WERI-Rb-1 (cell line): Measurements from ENCODE around the gene SPATA21.
"Not testable (repeated sequence)": the region's sequence is repeated elsewhere in the genome, so short reads cannot be mapped to it uniquely, and the experiment has no call there.

ENCODE experiments used
- DNase-seq: peaks from one replicate; pipeline ENCODE4 v3.0.0-alpha.2; 2020
- H3K27ac ChIP-seq: fragments of 250-450 bp; sonication (Bioruptor Pico); 2 replicates; pipeline ENCODE4 v1.5.1; 2020; ENCODE audit warnings: mild to moderate bottlenecking, moderate library complexity
- H3K27me3 ChIP-seq: fragments of 250-450 bp; sonication (Bioruptor Pico); 2 replicates; pipeline ENCODE4 v1.5.1; 2021; ENCODE audit warnings: mild to moderate bottlenecking, low read depth, moderate library complexity; ENCODE audit not compliant: insufficient read depth, severe bottlenecking
- H3K36me3 ChIP-seq: fragments of 250-450 bp; sonication (Bioruptor Pico); 2 replicates; pipeline ENCODE4 v1.5.1; 2020; ENCODE audit warnings: mild to moderate bottlenecking, moderate library complexity
- H3K4me3 ChIP-seq: 2 replicates; pipeline ENCODE4 v1.5.1; 2011; ENCODE audit warnings: low read depth, mild to moderate bottlenecking, control low read depth, low read length
- H3K9me3 ChIP-seq: fragments of 250-450 bp; sonication (Bioruptor Pico); 2 replicates; pipeline ENCODE4 v1.5.1; 2021; ENCODE audit warnings: mild to moderate bottlenecking, moderate library complexity; ENCODE audit not compliant: severe bottlenecking
- CTCF ChIP-seq: IDR thresholded peaks from 2 replicates; pipeline ENCODE4 v1.5.1; 2011; ENCODE audit warnings: low read depth, mild to moderate bottlenecking, control low read depth, inconsistent platforms, low read length

The SPATA21 gene, protein sequence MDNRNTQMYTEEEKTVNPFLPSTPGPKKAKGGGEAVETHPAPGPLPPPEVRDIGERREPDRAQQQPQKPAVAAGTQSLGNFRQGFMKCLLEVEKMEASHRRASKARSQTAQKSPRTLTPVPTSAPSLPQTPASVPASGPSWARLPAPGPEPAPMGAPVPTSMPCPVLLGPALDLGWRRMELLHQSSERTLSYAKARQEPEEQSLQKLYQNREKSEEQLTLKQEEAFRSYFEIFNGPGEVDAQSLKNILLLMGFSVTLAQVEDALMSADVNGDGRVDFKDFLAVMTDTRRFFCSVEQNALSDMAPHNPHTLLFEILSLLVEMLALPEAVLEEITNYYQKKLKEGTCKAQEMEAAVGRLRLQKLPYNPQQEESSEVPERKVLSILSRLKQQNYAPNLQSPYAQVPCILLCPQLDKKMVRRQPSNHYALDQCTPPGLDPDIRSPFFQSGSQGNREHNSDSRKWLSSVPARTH

DNA sequence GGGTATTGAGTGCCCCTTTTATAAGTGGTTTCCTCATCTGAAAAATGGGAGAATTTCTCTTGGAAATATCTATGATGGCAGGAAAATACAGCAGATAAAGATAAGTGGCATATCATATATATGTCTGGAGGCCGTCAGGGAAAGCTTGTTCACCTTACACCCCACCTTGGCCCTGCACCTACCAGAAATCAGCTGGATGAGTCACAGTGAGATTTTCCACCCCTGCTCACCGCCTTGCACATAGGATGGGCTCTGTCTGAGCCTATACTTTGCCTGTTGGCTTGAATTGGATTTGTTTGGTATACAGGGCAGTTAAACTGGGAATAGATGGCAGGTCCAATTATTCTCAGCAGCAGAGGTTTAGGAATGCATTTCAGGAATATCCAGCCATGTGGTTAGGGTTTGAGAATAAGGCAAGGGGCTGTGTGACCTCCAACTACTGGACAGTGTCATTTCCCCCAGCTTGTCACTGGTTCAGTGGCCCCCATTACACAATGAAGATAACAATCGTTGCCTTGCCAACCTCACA, at the start of gene SPATA21:
Gene SPATA21, minus strand, starts transcription at position 479 of the 529 bp plus-strand sequence. CDS start 6,053 bp downstream, outside the sequence.
- no peak for TF ChIP-seq CTCF
- no peaks in the 10 kb centered on the region for H3K27me3 ChIP-seq
- H3K4me3 ChIP-seq, result no peak within 1 kb of the TSS
- H3K36me3 ChIP-seq, result no peaks in the 10 kb centered on the region; the same call in 1 of the 2 replicates
- no peak within 1 kb of the TSS for H3K27ac ChIP-seq
- DNase-seq, result no peak
- no peaks in the 10 kb centered on the region for H3K9me3 ChIP-seq

- not testable (repeated sequence) for H3K4me3 ChIP-seq, H3K27ac ChIP-seq, H3K27me3 ChIP-seq, H3K36me3 ChIP-seq, DNase-seq, H3K9me3 ChIP-seq
Observed at GRCh38 chr1:16487011-16487410, 49.8 kb upstream of the SPATA21 start.

DNA sequence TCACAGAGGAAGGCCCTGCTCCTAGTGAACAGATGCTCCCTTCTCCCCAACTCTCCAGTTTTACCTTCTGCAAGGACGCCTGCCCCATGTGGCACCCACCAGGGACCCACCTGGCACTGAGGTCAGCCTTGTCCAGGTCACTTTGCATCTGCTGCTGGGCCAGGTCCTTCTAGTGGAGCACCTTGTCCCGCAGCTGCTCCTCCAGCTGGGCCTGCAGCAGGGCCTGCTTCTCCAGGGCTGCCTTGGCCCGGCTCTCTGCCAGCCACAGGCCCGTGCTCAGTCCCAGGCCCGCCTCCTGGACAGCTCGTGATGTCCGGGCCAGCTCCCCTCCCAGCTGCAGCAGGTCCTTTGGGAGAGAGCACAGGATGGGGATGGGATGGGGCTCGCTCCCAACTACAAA, 49.1 kb upstream of the SPATA21 start:
- H3K4me3 ChIP-seq, H3K27me3 ChIP-seq, DNase-seq, H3K36me3 ChIP-seq, H3K9me3 ChIP-seq, H3K27ac ChIP-seq: not testable (repeated sequence)

DNA sequence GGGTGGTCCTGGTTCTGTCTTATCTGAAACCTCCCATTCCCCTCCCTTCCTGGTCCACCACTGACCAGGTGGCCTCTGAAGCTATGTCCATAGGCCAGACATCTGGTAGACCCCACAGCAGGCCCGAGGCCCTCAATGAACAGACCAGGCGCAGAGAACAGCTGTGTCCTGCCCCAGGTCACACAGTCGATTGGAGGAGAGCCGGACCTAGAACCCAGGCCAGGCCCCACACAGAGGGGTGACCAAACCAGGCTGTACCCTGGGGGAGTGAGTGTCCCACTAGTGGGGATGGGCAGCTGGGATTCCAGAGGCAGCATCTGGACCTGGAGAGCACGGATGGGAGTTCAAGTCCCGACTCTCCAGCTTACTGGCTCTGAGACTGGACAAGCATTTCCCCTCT, 47.7 kb upstream of the SPATA21 start:
- TF ChIP-seq CTCF, result no peak
- no peak overlapping the region for H3K27ac ChIP-seq
- no peaks in the 10 kb centered on the region for H3K9me3 ChIP-seq
- no peak for DNase-seq
- H3K4me3 ChIP-seq, result no peak overlapping the region
- peaks cover 7% of the 10 kb centered on the region for H3K36me3 ChIP-seq
- H3K27me3 ChIP-seq, result no peaks in the 10 kb centered on the region

- no peak overlapping the region for H3K4me3 ChIP-seq
- no peak for TF ChIP-seq CTCF
- no peak overlapping the region for H3K27ac ChIP-seq
- DNase-seq, result no peak
- H3K36me3 ChIP-seq, result peaks cover 11% of the 10 kb centered on the region
- no peaks in the 10 kb centered on the region for H3K9me3 ChIP-seq
- H3K27me3 ChIP-seq, result no peaks in the 10 kb centered on the region
Observed at GRCh38 chr1:16484501-16484835, 47.2 kb upstream of the SPATA21 start.

- not testable (repeated sequence) for H3K9me3 ChIP-seq, H3K27me3 ChIP-seq, H3K27ac ChIP-seq, DNase-seq, H3K36me3 ChIP-seq, H3K4me3 ChIP-seq
Observed at GRCh38 chr1:16483639-16484500, 46.6 kb upstream of the SPATA21 start.

DNA sequence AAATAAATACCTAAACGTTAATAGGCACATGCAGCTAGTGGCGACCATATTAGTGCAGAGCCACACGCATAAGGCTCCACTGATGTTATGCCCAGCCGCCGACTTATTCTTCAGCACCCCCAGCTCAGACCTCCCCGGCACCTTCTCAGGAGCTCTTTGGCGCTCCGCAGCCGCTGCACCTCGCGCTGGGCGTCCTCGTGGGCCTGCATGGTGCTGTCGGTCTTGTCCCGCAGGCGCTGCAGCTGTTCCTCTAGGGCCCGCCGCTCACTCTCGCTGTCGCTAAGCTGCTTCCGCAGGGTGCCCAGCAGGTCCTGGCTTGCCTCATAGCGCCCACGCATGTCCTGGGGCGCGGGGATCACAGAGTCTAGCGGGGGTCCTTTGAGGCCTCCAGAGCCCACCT, 45.9 kb upstream of the SPATA21 start:
- not testable (repeated sequence) for H3K27me3 ChIP-seq, H3K36me3 ChIP-seq, H3K4me3 ChIP-seq, H3K9me3 ChIP-seq, H3K27ac ChIP-seq, DNase-seq
